H9 (cell line): ENCODE results near the gene OR51V1. TPM values are rescaled to one million over a fixed set of nuclear protein-coding genes. Genes with fewer than 3 reads are reported as not detected.
"Not testable (repeated sequence)": the region's sequence is repeated elsewhere in the genome, so short reads cannot be mapped to it uniquely, and the experiment has no call there.

Experiments
- DNase-seq: peaks from one replicate; pipeline ENCODE4 v3.0.0-alpha.2; 2017
- H2AFZ ChIP-seq: one replicate; pipeline ENCODE4 v1.6.1; 2013; ENCODE audit warnings: mild to moderate bottlenecking, low read length, control low read depth, moderate library complexity
- H2AK5ac ChIP-seq: 2 replicates; pipeline ENCODE4 v1.6.1; 2013; ENCODE audit warnings: low read length, control low read depth, mixed read lengths; ENCODE audit not compliant: insufficient read length
- H2BK120ac ChIP-seq: one replicate; pipeline ENCODE4 v1.6.1; 2013; ENCODE audit warnings: low read depth, mild to moderate bottlenecking, low read length, control low read depth, inconsistent platforms; ENCODE audit not compliant: poor library complexity, severe bottlenecking
- H2BK12ac ChIP-seq: 2 replicates; pipeline ENCODE4 v1.6.1; 2013; ENCODE audit warnings: low read length, control low read depth, mixed read lengths, low read depth; ENCODE audit not compliant: insufficient read length
- H2BK15ac ChIP-seq: 2 replicates; pipeline ENCODE4 v1.6.1; 2013; ENCODE audit warnings: low read depth, low read length, control low read depth
- H2BK20ac ChIP-seq: one replicate; pipeline ENCODE4 v1.6.1; 2013; ENCODE audit warnings: low read depth, mild to moderate bottlenecking, low read length, control low read depth, inconsistent platforms; ENCODE audit not compliant: poor library complexity, severe bottlenecking
- H2BK5ac ChIP-seq: 2 replicates; pipeline ENCODE4 v1.6.1; 2013; ENCODE audit warnings: low read length, control low read depth, mixed read lengths; ENCODE audit not compliant: insufficient read length
- H3K14ac ChIP-seq: 2 replicates; pipeline ENCODE4 v1.6.1; 2013; ENCODE audit warnings: low read length, control low read depth; ENCODE audit not compliant: insufficient read depth
- H3K18ac ChIP-seq: 2 replicates; pipeline ENCODE4 v1.6.1; 2013; ENCODE audit warnings: low read depth, mild to moderate bottlenecking, mixed read lengths, low read length, control low read depth; ENCODE audit not compliant: insufficient read length
- H3K23ac ChIP-seq: 2 replicates; pipeline ENCODE4 v1.6.1; 2013; ENCODE audit warnings: low read length, control low read depth, mixed read lengths, low read depth; ENCODE audit not compliant: insufficient read length
- H3K23me2 ChIP-seq: 2 replicates; pipeline ENCODE4 v1.6.1; 2013; ENCODE audit warnings: low read depth, mild to moderate bottlenecking, mixed read lengths, low read length, control low read depth; ENCODE audit not compliant: insufficient read length, poor library complexity, severe bottlenecking
- H3K27ac ChIP-seq: 2 replicates; pipeline ENCODE4 v1.5.1; 2013; ENCODE audit warnings: low read length, control low read depth, mixed read lengths, low read depth; ENCODE audit not compliant: insufficient read length
- H3K27me3 ChIP-seq: 2 replicates; pipeline ENCODE4 v1.6.1; 2013; ENCODE audit warnings: low read length, control low read depth, inconsistent platforms; ENCODE audit not compliant: insufficient read depth
- H3K4ac ChIP-seq: 2 replicates; pipeline ENCODE4 v1.6.1; 2013; ENCODE audit warnings: low read depth, mild to moderate bottlenecking, control low read depth, inconsistent platforms, low read length, moderate library complexity
- H3K4me1 ChIP-seq: 2 replicates; pipeline ENCODE4 v1.6.1; 2013; ENCODE audit warnings: low read length, control low read depth, inconsistent platforms; ENCODE audit not compliant: insufficient read depth
- H3K4me2 ChIP-seq: 2 replicates; pipeline ENCODE4 v1.6.1; 2013; ENCODE audit warnings: low read length, control low read depth, mixed read lengths; ENCODE audit not compliant: insufficient read length, insufficient read depth
- H3K56ac ChIP-seq: 2 replicates; pipeline ENCODE4 v1.6.1; 2013; ENCODE audit warnings: low read depth, mild to moderate bottlenecking, mixed read lengths, low read length, control low read depth; ENCODE audit not compliant: insufficient read length
- H3K79me1 ChIP-seq: 2 replicates; pipeline ENCODE4 v1.6.1; 2013; ENCODE audit warnings: low read depth, mild to moderate bottlenecking, moderate library complexity, low read length, control low read depth, inconsistent platforms; ENCODE audit not compliant: insufficient read depth, poor library complexity, severe bottlenecking
- H3K79me2 ChIP-seq: 2 replicates; pipeline ENCODE4 v1.6.1; 2013; ENCODE audit warnings: low read length, control low read depth, inconsistent platforms; ENCODE audit not compliant: insufficient read depth
- H3K9ac ChIP-seq: 2 replicates; pipeline ENCODE4 v1.6.1; 2013; ENCODE audit warnings: low read length, control low read depth, mixed read lengths; ENCODE audit not compliant: insufficient read length; ENCODE audit errors: extremely low read depth
- H3K9me3 ChIP-seq: one replicate; pipeline ENCODE4 v1.6.1; 2013; ENCODE audit warnings: low read depth, low read length, inconsistent platforms; ENCODE audit not compliant: control insufficient read depth
- H3T11ph ChIP-seq: one replicate; pipeline ENCODE4 v1.6.1; 2013; ENCODE audit warnings: mild to moderate bottlenecking, low read length, control low read depth, inconsistent platforms
- H4K20me1 ChIP-seq: one replicate; pipeline ENCODE4 v1.6.1; 2013; ENCODE audit not compliant: control insufficient read depth, insufficient read length, insufficient read depth
- H4K5ac ChIP-seq: 2 replicates; pipeline ENCODE4 v1.6.1; 2013; ENCODE audit warnings: low read depth, mild to moderate bottlenecking, mixed read lengths, low read length, control low read depth; ENCODE audit not compliant: insufficient read length
- H4K8ac ChIP-seq: replicated peaks from 2 replicates; pipeline ENCODE4 v1.6.1; 2013; ENCODE audit warnings: low read length, control low read depth, mixed read lengths, low read depth; ENCODE audit not compliant: insufficient read length
- H4K91ac ChIP-seq: 2 replicates; pipeline ENCODE4 v1.6.1; 2013; ENCODE audit warnings: low read depth, mild to moderate bottlenecking, moderate library complexity, mixed read lengths, low read length, control low read depth; ENCODE audit not compliant: insufficient read length
- H3K27ac Mint-ChIP-seq, 3 experiments: 2 replicates in 2 of 3; 3 replicates in 1 of 3; pipeline ENCODE4 v1.8.0; 2020 to 2021; ENCODE audit warnings: mixed read lengths in 3 of 3, mild to moderate bottlenecking in 1 of 3, moderate library complexity in 1 of 3
- H3K27me3 Mint-ChIP-seq: 2 replicates; pipeline ENCODE4 v1.8.0; 2021; ENCODE audit warnings: low read depth, mild to moderate bottlenecking, moderate library complexity, mixed read lengths
- H3K36me3 Mint-ChIP-seq, 3 experiments: 2 replicates in 2 of 3; 3 replicates in 1 of 3; pipeline ENCODE4 v1.8.0; 2020 to 2021; ENCODE audit warnings: low read depth in 3 of 3, mixed read lengths in 3 of 3; ENCODE audit not compliant: insufficient read depth in 1 of 3
- H3K4me1 Mint-ChIP-seq, 2 experiments: 2 replicates each; pipeline ENCODE4 v1.8.0; 2020; ENCODE audit warnings: mixed read lengths in 2 of 2
- H3K4me3 Mint-ChIP-seq, 2 experiments: 2 replicates in 1 of 2; 3 replicates in 1 of 2; pipeline ENCODE4 v1.8.0; 2020 to 2021; ENCODE audit warnings: mild to moderate bottlenecking in 2 of 2, mixed read lengths in 2 of 2, moderate library complexity in 1 of 2
- H3K9me3 Mint-ChIP-seq, 2 experiments: 2 replicates in 1 of 2; 3 replicates in 1 of 2; pipeline ENCODE4 v1.8.0; 2020; ENCODE audit warnings: mild to moderate bottlenecking in 2 of 2, mixed read lengths in 2 of 2, moderate library complexity in 1 of 2
- CTCF ChIP-seq: fragments of 200-600 bp; sonication (generic); conservative IDR thresholded peaks from 3 replicates; pipeline ENCODE4 v1.8.0; 2021; ENCODE audit warnings: antibody characterized with exemption, mild to moderate bottlenecking
- WGBS: extraction: QIAGEN DNeasy Blood & Tissue Kit; methylation state at CpG from one replicate; pipeline ENCODE4 v1.1.7; 2013; ENCODE audit warnings: missing lambda C conversion rate, low lambda C conversion rate, mixed read lengths; ENCODE audit not compliant: insufficient read length; ENCODE audit errors: extremely low coverage; 5-methylcytosine and 5-hydroxymethylcytosine counted together
- long read RNA-seq: library from polyadenylated mRNA; unstranded; transcript quantifications from one replicate; pipeline ENCODE4 v2.0.0, GENCODE V29; 2020
- total RNA-seq: library from RNA; stranded (reverse); gene quantifications from 2 replicates; pipeline ENCODE4 v1.2.1, GENCODE V29; 2021

Gene OR51V1
- not detected in 2 replicates for total RNA-seq
- long read RNA-seq = 0 reads

DNA sequence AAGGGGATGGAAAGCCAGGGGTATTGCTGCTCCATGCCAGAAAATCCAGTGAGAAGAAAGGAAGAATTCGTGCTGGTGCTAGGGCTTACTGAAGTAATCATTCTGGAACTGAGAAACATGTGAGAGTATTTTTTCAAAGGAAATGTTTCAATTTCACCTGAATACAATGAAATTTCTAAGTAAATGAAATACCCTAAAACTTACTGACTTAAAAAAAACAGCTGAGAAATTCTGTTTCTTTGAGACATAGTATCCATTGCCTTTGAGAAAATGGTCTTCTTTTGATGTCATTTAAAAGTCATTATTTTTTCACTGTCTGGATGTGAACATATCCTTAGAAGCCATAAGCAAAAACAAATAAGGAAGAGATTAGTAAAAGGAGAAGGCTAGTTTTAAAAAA lies at the start of gene OR51V1:
OR51V1 (minus strand) TSS at position 101 of the 400 bp plus-strand sequence; CDS start at position 101, 0 bp downstream.
- Histone ChIP-seq H3K79me2 (no peaks in the 10 kb centered on the region), H3K9ac (no peak within 1 kb of the TSS)
- no peak within 1 kb of the TSS for H3K4me3 Mint-ChIP-seq

GRCh38 chr11:5249807-5250396 lies 49.4 kb upstream of the OR51V1 start, which contains the start of gene HBG1:
TSS of gene HBG1 (minus strand) at chr11:5249857. CDS start at chr11:5249804, 53 bp downstream.
- H3K27me3 Mint-ChIP-seq = peaks cover 14% of the 10 kb centered on the region; the same call in 1 of the 2 replicates
- H2BK20ac ChIP-seq, H3K36me3 Mint-ChIP-seq, H3K56ac ChIP-seq, H3K79me2 ChIP-seq, H3K4me1 Mint-ChIP-seq, H3K18ac ChIP-seq, H2BK5ac ChIP-seq, H3K9ac ChIP-seq, H3K27ac ChIP-seq, H3K9me3 Mint-ChIP-seq, H3K4me2 ChIP-seq, H3K4me3 Mint-ChIP-seq, H2BK15ac ChIP-seq, H4K8ac ChIP-seq, H2AFZ ChIP-seq, H3K4ac ChIP-seq, H3K27me3 ChIP-seq, H4K20me1 ChIP-seq, H3T11ph ChIP-seq, H3K79me1 ChIP-seq, H3K9me3 ChIP-seq, H3K23ac ChIP-seq, H3K14ac ChIP-seq, H3K23me2 ChIP-seq, H3K27ac Mint-ChIP-seq, H2AK5ac ChIP-seq, DNase-seq, H3K4me1 ChIP-seq, H4K5ac ChIP-seq, H2BK120ac ChIP-seq, H4K91ac ChIP-seq, H2BK12ac ChIP-seq: not testable (repeated sequence)
- no CpG with 5 or more reads among the region's 9 CpGs for WGBS

More for the DNA sequence above, at the start of gene OR51V1:
- no peaks in the 10 kb centered on the region for H3K9me3 ChIP-seq
- H3K27ac ChIP-seq = no peak within 1 kb of the TSS
- no peak within 1 kb of the TSS for H2BK5ac ChIP-seq
- no peak within 1 kb of the TSS for H4K91ac ChIP-seq
- H3K79me1 ChIP-seq = no peaks in the 10 kb centered on the region
- H3T11ph ChIP-seq = no peak within 1 kb of the TSS
- no peak within 1 kb of the TSS for H2BK12ac ChIP-seq
- no peaks in the 10 kb centered on the region for H3K27me3 ChIP-seq
- no peak within 1 kb of the TSS for H4K5ac ChIP-seq
- no peak within 1 kb of the TSS for H2AFZ ChIP-seq
- no peak within 1 kb of the TSS for H3K4ac ChIP-seq
- H3K23ac ChIP-seq = no peak within 1 kb of the TSS
- WGBS = no CpG with 5 or more reads among the region's 1 CpG
- no peak within 1 kb of the TSS for H2BK20ac ChIP-seq
- H4K8ac ChIP-seq = no peak within 1 kb of the TSS
- no peaks in the 10 kb centered on the region for H3K27me3 Mint-ChIP-seq
- no peak within 1 kb of the TSS; a peak in 1 of 7 replicates for H3K27ac Mint-ChIP-seq
- no peaks in the 10 kb centered on the region for H3K36me3 Mint-ChIP-seq
- no peaks in the 10 kb centered on the region for H3K23me2 ChIP-seq
- H2BK120ac ChIP-seq = no peak within 1 kb of the TSS
- no peaks in the 10 kb centered on the region for H3K4me1 ChIP-seq
- no peak within 1 kb of the TSS for H3K56ac ChIP-seq
- H2AK5ac ChIP-seq = no peak within 1 kb of the TSS
- H3K9me3 Mint-ChIP-seq = no peaks in the 10 kb centered on the region
- peaks cover 0 to 3% of the 10 kb centered on the region in 2 experiments; a peak in 3 of 4 replicates for H3K4me1 Mint-ChIP-seq
- H4K20me1 ChIP-seq = no peaks in the 10 kb centered on the region
- no peak within 1 kb of the TSS for H3K14ac ChIP-seq
- no peak within 1 kb of the TSS for H2BK15ac ChIP-seq
- H3K18ac ChIP-seq = no peak within 1 kb of the TSS
- no peak for DNase-seq
- no peak for TF ChIP-seq CTCF
- H3K4me2 ChIP-seq = no peak within 1 kb of the TSS
